Measurements from ENCODE around the gene RASGRP4.
A peak's percentile ranks its signal among the peaks of the same experiment; 100 is the strongest.

Gene RASGRP4

GRCh38 chr19:38394488-38394887 lies 31.5 kb downstream of the RASGRP4 start:
- Mint-ChIP-seq H3K36me3 (peaks cover 4% of the 10 kb centered on the region), H3K9me3 (no peaks in the 10 kb centered on the region), H3K4me1 (peaks cover 44% of the 10 kb centered on the region), H3K4me3 (peak overlapping the region; percentile 77), H3K27ac (peak overlapping the region; percentile 84)
- DNase-seq (ENCODE audit: low spot score in 2 of 2) (peak; percentile 43 to 80), ATAC-seq (peak; percentile 75)

DNA sequence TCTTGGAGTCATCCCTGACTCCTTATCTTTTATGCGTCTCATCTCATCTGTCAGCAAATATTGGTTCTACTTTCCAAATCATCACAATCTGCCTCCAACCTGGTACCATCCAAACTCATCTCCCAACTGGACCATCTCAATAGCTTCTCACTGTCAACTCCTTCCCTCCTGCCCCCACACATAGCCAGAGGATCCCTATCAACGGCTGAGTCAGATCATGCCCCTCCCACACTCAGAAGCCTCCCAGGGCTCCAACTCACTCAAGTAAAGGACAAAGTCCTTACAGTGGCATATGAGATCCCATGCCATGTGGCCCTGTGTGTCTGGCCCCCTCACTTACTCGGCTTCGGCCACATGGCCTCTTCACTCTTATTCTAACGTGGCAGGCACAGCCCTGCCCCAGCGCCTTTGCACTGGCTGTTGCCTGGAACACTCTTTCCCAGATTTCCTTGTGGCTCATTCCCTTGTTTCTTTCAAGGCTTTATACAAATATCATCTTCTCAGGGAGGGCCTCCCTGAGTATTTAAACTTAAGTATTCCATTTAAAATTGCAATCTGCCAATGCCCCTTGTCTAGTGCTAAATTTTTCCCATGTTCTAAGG lies 33.2 kb downstream of the RASGRP4 start:
- peaks cover 54% of the 10 kb centered on the region for H3K4me1 Mint-ChIP-seq
- no peaks in the 10 kb centered on the region for H3K9me3 Mint-ChIP-seq
- no peak overlapping the region for H3K4me3 Mint-ChIP-seq
- ATAC-seq (no peak), DNase-seq (ENCODE audit: low spot score in 2 of 2) (no peak)
- H3K27ac Mint-ChIP-seq = no peak overlapping the region
- H3K36me3 Mint-ChIP-seq = peaks cover 10% of the 10 kb centered on the region

DNA sequence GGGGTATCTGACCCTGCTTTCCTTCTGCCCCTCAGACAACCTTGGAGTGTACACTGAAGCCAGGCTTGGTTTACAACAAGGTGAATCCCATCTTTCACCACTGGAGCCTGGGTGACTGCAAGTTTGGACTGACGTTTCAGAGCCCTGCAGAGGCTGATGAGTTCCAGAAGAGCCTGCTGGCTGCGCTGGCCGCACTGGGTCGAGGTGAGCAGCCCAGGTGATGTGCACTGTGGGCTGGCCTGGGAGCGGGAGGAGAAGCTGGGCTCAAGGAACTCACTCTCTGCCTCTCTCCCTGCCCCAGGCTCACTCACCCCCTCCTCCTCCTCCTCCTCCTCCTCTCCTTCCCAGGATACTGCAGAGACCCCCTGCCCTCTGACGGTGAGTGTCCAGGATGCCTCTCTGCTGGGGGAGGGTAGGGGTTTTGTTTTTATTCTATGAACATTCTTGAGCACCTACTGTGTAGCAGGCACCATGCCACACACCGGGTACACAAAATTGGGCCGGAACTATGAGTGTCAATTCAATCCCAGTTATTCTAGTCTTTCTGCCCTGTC lies 34.0 kb downstream of the RASGRP4 start:
- Mint-ChIP-seq H3K9me3 (no peaks in the 10 kb centered on the region), H3K36me3 (peaks cover 18% of the 10 kb centered on the region), H3K4me1 (peaks cover 58% of the 10 kb centered on the region), H3K4me3 (no peak overlapping the region), H3K27ac (no peak overlapping the region)
- no peak for DNase-seq (ENCODE audit: low spot score in 2 of 2)
- ATAC-seq = no peak

- DNase-seq (ENCODE audit: low spot score in 2 of 2) = no peak
- ATAC-seq = no peak
- peaks cover 49% of the 10 kb centered on the region for H3K4me1 Mint-ChIP-seq
- peak overlapping the region; percentile 79 for H3K4me3 Mint-ChIP-seq
- peaks cover 30% of the 10 kb centered on the region for H3K36me3 Mint-ChIP-seq
- H3K9me3 Mint-ChIP-seq = no peaks in the 10 kb centered on the region
- peak overlapping the region; percentile 62 for H3K27ac Mint-ChIP-seq
Observed at GRCh38 chr19:38389957-38390924, 35.8 kb downstream of the RASGRP4 start.

DNA sequence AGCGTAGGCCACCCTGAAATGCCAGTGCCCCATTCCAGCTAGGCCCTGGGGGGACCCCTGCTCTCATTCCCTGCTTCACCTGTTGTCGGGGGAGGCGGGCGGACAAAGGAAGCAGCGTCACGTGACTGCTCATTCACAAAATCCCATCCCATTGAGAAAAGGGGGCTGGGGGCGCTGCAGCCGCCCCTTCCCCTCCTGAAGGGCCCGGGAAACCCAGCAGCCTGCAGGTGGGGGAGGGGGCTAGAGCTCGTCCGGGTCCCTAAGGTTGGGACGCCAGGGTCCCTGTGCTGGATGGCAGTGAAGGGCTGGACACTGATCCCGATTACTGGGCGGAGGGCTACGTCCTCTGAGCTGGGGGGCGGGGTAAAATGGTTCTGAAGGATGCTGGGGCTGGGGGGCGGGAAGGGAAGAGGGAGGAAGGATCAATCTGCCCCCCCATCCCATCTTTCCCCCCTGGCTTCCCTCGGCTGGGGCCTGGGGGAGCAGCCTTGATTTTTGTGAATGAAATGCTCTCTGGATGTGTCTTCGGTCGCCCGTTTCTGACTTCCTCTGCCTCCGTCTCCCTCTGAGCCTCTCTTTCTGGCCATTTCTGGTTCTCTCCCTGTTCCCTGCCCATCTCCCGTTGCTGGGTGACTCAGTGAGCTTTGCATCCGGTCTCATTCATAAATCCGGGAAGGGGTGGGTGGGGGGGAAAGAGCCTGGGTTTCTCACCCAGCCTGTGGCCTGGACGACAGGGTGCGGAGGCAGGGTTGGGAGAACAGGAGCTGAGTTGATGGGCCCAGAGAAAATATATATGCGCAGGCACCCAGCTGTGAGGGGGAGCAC lies 36.7 kb downstream of the RASGRP4 start:
- Mint-ChIP-seq H3K4me3 (peak overlapping the region; percentile 79), H3K9me3 (no peaks in the 10 kb centered on the region), H3K27ac (peak overlapping the region; percentile 62), H3K36me3 (peaks cover 35% of the 10 kb centered on the region), H3K4me1 (peaks cover 48% of the 10 kb centered on the region)
- DNase-seq (ENCODE audit: low spot score in 2 of 2) = no peak
- ATAC-seq = no peak

GRCh38 chr19:38388349-38389100 lies 37.5 kb downstream of the RASGRP4 start, which contains the start of gene SPRED3:
Gene SPRED3, plus strand, starts transcription at chr19:38388697. Its CDS starts 1,606 bp downstream, at chr19:38390303.
- H3K4me3 Mint-ChIP-seq = peak within 1 kb of the TSS; percentile 79
- peak within 1 kb of the TSS; percentile 75 for H3K27ac Mint-ChIP-seq
- peaks cover 43% of the 10 kb centered on the region for H3K36me3 Mint-ChIP-seq

GRCh38 chr19:38387550-38388348 lies 38.3 kb downstream of the RASGRP4 start, which contains the start of gene GGN:
Gene GGN, minus strand, starts transcription at chr19:38388034. Its CDS starts 773 bp downstream, at chr19:38387261.
- Mint-ChIP-seq H3K4me1 (peaks cover 35% of the 10 kb centered on the region), H3K4me3 (peak within 1 kb of the TSS; percentile 79), H3K36me3 (peaks cover 51% of the 10 kb centered on the region), H3K27ac (peak within 1 kb of the TSS; percentile 75), H3K9me3 (no peaks in the 10 kb centered on the region)
- peak; percentile 80 for ATAC-seq
- DNase-seq (ENCODE audit: low spot score in 2 of 2) = peak; percentile 77 to 91

More at GRCh38 chr19:38388349-38389100, 37.5 kb downstream of the RASGRP4 start, which contains the start of gene SPRED3:
- Mint-ChIP-seq H3K9me3 (no peaks in the 10 kb centered on the region), H3K4me1 (peaks cover 40% of the 10 kb centered on the region)
- DNase-seq (ENCODE audit: low spot score in 2 of 2) (no peak), ATAC-seq (peak; percentile 0)

GRCh38 chr19:38386971-38387549 lies 39.0 kb downstream of the RASGRP4 start:
- peak overlapping the region; percentile 79 for H3K4me3 Mint-ChIP-seq

DNA sequence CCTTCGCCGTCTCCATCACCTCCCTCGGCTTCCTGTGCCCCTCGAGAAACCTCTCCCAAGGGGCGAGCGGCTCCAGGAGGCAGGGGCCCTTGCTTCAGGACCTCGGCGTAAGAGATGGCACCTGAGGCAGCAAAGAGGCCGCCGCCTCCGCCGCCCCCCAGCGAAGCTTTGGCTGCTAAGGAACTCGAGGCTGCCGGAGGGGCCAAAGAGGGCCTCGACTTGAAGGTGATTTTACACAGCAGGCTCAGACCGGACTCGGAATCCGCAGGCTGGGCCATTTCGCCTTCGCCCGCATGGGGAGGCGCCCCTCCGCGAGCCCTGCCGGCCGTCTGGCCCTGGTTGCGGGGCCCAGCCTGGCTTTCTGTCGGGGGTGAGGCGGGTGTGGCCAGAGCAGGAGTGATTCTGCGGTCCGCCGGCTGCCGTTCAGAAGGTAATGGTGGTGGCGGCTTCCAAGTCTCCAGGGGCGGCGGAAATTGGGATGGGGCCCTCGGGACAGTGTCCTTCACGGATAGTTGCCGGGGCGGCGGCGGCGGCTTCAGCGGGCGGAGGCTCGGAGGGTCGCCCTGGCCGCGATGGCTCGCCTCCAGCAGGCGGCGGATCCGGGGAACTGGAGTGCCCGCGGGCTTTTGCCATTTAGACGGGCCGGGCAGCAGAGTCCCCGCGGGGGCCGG lies 39.6 kb downstream of the RASGRP4 start:
- DNase-seq (ENCODE audit: low spot score in 2 of 2) (no peak), ATAC-seq (no peak)
- H3K9me3 Mint-ChIP-seq = no peaks in the 10 kb centered on the region
- H3K4me1 Mint-ChIP-seq = peaks cover 32% of the 10 kb centered on the region
- H3K27ac Mint-ChIP-seq = no peak overlapping the region
- peaks cover 64% of the 10 kb centered on the region for H3K36me3 Mint-ChIP-seq
- peak overlapping the region; percentile 79 for H3K4me3 Mint-ChIP-seq

More at GRCh38 chr19:38386971-38387549, 39.0 kb downstream of the RASGRP4 start:
- Mint-ChIP-seq H3K36me3 (peaks cover 58% of the 10 kb centered on the region), H3K4me1 (peaks cover 32% of the 10 kb centered on the region), H3K9me3 (no peaks in the 10 kb centered on the region), H3K27ac (peak overlapping the region; percentile 75)
- no peak for DNase-seq (ENCODE audit: low spot score in 2 of 2)
- ATAC-seq = no peak

DNA sequence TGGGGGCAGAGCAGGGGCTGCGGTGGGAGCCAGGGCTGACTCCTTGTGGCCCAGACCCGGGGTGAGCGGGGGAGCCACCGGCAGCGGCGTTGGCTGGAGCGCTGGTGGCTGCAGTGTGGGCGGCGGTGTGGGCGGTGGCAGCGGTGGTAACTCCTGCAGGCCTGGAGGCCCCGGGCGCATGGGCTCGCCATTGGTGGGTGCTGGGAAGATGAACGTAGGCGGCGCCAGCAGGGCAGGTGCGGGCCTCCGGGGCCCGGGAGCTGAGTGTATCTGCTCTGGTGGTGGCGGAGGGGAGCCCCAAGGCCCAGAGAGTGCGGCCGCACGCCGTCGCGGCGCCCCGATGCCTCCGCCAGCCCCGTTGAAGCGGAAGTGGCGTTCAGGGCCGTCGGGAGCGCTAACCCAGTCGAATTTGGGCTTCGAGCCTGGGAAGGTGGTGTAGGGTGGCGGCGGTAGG lies 40.2 kb downstream of the RASGRP4 start:
- no peak for ATAC-seq
- no peak for DNase-seq (ENCODE audit: low spot score in 2 of 2)
- Mint-ChIP-seq H3K4me3 (peak overlapping the region; percentile 79), H3K9me3 (no peaks in the 10 kb centered on the region), H3K4me1 (peaks cover 32% of the 10 kb centered on the region), H3K27ac (no peak overlapping the region), H3K36me3 (peaks cover 70% of the 10 kb centered on the region)

- H3K4me1 Mint-ChIP-seq = peaks cover 32% of the 10 kb centered on the region
- no peaks in the 10 kb centered on the region for H3K9me3 Mint-ChIP-seq
- DNase-seq (ENCODE audit: low spot score in 2 of 2) (no peak), ATAC-seq (no peak)
- H3K27ac Mint-ChIP-seq = peak overlapping the region; percentile 12
- no peak overlapping the region for H3K4me3 Mint-ChIP-seq
- H3K36me3 Mint-ChIP-seq = peaks cover 76% of the 10 kb centered on the region
Observed at GRCh38 chr19:38385057-38385803, 40.8 kb downstream of the RASGRP4 start.

Measured in stimulated activated effector memory CD8-positive, alpha-beta T cell treated with anti-CD3 and anti-CD28 coated beads, Interleukin-12 subunit alpha, Interleukin-12 subunit beta, amount 100 ng/mL, for 72 hours (primary cell).